NCI-H345 treated with DMSO at 0.1 percent for 48 hours (cell line): ENCODE measurements around the gene AFG1L.
"Not testable (repeated sequence)": the region's sequence is repeated elsewhere in the genome, so short reads cannot be mapped to it uniquely, and the experiment has no call there.

Experiments
- DNase-seq: peaks from one replicate; lab custom pipeline; 2025; ENCODE audit not compliant: unreplicated experiment; lab: John Stamatoyannopoulos, UW

The AFG1L gene

DNA sequence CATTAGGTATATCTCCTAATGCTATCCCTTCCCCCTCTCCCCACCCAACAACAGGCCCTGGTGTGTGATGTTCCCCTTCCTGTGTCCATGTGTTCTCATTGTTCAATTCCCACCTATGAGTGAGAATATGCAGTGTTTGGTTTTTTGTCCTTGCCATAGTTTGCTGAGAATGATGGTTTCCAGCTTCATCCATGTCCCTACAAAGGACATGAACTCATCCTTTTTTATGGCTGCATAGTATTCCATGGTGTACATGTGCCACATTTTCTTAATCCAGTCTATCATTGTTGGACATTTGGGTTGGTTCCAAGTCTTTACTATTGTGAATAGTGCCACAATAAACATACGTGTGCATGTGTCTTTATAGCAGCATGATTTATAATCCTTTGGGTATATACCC lies 154.9 kb downstream of the AFG1L start:
- DNase-seq: not testable (repeated sequence)

DNA sequence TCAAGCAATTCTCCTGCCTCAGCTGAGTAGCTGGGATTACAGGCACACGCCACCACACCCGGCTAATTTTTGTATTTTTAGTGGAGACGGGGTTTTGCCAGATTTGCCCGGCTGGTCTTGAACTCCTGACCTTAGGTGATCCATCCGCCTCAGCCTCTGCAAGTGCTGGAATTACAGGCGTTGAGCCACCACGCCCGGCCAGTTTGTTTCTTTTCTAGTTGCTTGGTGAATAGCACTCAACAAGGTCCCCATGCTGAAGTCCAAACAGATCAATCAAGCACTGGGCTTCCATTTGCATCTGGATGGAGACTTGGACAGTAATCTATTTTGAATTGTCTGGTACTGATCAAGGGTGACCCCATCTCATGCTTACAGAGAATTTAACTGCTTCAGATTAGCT lies 157.0 kb downstream of the AFG1L start:
- no peak for DNase-seq

DNA sequence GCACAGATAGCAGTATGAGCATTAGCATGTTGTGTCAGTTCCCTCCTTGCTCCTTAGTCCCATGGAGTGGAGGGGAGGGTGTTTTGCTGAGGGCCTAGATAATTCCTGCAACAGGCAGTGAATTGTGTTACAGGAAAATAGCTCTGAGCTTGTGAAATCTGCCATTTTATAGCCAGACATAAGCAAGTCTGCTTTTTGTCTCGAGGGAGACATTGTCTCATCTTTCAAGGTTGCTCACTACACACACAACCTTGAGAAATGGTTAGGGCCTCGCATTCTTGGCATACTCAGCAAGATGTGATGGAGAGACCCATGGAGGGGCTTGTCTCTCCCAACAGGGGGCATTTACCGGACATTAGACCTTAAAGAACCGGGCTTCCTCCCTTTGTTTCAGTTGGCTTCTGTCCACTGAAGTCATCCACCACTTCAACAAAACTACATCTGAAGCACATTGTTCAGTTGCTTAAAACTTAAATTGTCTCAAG lies 157.9 kb downstream of the AFG1L start:
- no peak for DNase-seq

DNA sequence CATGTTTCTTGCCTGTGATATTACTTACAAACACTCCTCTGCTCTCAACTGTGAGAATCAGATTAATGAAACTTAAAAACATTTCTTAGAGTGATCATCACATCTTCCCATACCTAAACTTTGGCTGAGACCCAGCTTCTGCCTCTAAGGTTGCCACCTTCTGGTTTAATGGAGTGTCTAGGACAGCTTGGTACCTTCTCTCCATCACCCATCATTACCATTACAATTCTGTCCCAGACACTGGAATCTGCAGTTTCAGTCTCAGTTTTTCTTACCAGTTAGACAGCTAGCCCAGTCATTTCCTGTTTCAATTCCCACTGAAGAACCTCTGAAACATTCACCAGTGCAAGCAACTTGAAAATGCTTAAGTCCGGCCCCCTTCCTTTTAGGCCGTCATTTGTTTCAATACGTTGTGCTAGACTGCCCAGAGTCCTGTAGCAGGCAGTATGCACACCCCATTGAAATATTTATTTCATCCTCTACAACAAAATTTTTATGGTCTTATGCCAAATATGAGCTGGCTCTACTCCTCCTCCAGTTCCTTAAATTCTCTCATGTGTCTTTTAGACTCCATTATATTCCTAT lies 158.8 kb downstream of the AFG1L start:
- no peak for DNase-seq

DNA sequence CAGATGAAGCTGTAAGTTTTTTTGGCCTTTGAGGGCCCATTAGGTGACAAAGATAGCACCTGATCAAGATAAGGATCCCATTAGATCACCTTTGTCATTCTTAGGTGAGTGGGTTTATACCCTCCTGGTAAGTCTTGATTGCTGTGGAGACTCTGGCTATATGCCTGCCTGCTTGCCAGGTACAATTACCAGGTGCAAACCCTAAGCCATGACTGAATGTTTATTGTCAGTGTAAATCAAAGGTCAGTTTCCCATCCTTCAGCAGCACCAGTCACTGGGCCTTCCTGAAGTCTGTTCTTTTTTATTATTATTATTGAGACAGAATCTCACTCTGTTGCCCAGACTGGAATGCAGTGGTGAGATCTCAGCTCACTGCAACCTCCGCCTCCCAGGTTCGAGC lies 159.5 kb downstream of the AFG1L start:
- no peak for DNase-seq

DNA sequence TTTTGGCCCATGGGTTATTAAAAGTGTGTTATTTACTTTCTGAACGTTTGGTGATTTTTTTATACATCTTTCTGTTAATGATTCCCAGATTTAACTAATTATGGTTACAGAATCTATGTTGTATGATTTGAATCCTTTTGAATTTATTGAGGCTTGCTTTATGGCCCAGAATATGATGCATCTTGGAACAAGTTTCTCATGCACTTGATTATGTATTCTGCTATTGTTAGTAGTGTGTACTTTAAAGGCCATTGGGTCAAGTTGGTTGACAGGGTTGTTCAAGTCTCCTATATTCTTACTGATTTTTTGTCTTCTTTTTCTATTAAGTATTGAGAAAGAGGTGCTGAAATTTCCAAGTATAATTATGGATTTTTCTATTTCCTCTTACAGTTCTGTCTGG lies 160.8 kb downstream of the AFG1L start:
- DNase-seq: no peak

DNA sequence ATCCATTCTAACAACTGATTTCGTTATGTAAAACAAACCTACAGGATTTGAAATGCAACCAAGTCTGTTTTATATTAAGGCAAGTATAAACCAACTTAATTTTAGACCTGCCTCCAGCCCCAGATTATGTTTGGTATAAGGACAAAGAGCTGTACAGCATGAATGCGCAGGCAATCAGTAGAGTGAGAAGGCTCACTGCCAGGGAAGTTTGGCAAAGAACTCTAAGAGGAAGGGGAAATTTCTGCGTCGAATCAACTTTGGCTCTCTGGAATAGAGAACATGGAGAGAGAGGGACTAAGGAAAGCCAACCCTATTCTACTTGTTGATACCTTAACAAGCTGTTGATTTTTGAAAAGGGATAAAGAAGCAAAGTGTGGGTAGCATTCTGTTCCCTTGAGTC lies 168.9 kb downstream of the AFG1L start:
- no peak for DNase-seq

DNA sequence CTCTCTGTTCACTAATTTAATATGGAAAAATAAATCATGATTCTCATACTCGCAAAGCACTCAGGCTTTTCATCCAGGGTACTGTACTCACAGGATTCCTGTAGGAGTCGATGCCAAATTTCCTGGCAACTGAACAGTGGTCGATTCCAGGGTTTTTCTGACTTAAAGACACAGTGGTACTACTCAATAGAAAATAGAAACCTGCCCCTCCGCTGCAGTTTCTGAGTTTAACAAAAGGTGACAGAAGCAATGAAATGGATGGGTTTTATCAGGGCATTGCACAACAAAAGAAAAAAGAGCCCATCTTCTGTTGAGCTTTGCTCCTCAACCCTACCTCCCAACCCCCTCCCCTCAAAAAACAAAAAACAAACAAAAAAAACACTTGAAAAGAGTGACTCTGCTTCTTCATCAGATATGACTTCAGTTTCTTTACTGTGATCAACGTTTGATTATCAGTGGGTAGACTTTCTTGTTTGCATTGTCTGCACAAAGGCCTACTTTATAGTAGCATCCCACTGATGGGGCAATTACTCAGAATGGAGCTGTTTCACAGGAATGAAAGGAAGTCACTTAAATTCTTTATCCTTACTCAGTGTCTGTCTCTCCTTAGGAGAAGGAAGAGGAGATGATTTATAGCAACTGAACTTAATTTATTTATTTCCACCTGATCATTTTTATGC lies 169.7 kb downstream of the AFG1L start:
- DNase-seq: no peak

DNA sequence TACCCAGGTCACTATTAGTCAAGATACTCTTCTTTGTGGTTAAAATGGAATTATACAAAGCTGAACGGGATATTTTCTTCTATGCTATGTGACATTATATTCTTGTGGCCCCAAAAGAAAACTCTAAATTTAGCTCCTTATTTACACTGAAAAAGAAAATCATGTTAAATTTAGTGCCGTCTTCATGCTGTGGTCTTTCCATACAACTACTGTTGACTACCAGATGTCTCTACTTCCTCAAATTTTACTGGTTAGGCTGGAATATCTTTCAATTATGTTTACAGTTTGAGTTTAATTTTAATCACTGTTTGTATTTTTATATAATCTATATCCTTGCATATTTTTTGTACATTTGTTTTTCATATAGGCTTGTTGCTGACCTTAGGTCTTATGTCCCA lies 170.2 kb downstream of the AFG1L start:
- DNase-seq: no peak

DNA sequence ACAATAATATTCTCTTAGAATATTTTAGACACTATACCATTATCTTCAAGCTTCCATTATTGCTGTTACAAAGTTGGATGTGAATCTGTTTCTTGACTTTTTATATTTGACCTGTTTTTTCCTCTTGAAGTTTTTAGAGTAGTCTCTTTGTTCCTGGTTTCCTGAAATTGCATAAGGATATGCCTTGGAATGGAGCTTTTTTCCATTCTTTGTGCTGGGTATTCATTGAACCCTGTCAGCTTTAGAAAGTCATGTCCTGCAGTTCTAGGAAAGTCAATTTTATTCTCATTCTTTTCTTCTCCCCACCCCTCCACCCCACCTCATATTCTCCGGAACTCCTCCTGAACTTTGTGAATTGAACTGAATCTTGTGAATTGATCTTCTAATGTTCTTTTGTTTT lies 173.5 kb downstream of the AFG1L start:
- DNase-seq: no peak

DNA sequence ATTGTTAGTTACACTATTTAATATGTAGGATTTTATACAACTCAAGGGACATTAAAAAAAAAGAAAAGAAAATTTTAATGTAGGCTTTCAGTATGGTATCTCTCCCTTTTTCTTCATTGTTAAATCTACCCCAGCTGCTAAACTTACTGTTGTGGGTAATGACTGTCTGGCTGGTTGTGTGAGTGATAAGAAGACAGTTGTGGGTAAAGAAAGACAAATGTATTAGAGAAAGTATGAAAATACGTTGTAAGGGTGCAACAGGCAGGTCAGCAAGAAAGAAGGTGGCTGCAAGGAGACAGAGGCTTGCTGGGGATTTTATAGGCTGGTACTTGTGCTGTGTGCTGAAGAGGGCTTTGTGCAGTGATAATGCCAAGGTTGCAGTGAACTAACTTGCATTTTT lies 174.5 kb downstream of the AFG1L start:
- DNase-seq: no peak

DNA sequence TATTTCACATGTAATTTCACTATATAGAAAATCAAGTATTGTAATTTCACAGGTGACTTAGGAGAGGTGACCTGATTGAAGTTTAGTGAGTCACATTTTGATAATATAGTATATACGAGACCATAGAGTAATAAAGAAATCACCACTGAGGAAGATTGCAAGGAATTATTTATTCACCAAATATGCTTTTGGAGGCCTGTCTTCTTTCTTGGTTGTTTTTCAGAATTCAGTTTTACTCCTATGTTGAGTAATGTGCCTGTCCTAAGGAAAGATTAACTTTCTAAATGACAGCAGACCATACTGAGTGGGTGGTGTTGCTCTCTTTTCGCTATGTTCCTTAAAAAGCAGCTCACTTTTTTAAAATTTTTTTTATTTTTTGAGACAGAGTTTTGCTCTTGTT lies 178.3 kb downstream of the AFG1L start:
- no peak for DNase-seq

DNA sequence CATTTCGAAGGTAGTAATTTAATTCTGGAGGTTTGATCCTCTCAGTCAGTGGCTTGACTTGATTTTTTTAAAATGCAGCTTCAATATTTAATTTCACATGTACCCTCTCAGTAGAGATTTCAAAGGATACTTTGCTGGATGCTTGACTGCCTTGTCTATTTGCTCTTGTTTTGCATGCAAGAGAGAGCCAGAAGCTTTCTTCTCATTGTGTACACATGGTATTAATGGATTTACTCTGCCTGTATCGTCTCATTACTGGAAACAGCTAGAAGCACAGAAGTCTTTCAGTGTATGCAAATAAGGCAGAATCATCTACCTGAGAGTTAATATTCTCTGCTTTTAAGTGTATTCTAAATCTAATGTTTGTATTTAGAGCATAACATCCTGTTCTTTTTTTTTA lies 181.5 kb downstream of the AFG1L start:
- DNase-seq: peak; percentile 28

DNA sequence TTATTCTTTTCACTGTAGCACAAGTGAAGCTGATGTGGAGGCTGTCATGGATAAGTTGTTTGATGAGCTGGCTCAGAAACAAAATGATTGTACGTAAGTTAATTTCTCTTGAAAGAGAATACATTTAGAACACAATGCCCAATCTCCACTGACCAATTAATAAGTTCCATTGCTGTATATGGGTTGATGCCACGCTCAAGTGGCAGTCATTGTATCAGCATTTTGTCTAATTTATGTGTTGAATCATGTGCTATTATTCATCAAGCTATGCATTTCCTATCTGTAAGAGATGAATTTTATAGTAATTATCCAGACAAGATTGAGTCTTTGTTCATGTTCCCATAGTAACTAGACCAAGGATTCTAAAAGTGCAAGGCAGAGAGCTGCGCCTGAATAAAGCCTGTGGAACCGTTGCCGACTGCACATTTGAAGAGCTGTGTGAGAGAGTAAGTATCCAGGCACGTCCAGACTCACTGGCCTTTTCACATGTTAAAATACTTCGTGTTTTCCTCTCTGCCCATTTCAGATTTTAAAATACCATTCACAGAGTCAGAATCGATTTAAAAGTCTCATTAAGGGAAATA lies 182.1 kb downstream of the AFG1L start:
- no peak for DNase-seq

DNA sequence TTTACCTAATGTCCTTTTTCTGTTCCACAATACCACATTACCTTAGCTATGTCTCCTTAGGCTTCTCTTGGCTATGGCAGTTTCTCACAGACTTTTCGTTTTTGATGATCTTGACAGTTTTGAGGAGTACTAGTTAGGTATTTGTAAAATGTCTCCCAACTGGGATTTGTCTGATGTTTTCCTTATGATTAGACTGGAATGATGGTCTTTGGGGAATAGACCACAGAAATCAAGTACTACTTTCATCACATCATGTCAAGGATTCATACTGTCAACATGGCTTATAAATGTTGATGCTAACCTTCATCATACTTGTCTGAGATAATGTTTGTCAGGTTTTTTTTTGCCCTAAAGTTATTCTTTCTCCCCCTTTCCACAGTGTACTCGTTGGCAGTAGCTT lies 187.7 kb downstream of the AFG1L start:
- DNase-seq: no peak

DNA sequence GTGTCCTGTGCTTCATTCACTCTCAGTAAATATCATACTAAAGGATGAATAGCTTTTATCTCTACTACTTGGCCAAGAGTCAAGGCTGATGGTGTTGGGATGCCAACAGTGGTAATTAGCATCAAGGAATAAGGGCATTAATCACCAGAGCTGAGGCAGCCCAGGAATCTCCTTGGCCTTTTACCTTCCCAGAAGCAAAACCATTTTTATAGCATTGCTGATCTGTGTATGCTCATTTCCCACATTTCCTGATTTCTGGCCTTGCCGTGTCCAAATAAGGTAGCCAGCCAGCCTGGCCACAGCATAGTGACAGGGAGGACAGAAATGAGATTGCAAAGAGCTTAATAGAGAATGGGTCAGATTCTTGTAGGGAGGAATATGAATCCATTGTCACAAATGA lies 189.2 kb downstream of the AFG1L start:
- no peak for DNase-seq

DNA sequence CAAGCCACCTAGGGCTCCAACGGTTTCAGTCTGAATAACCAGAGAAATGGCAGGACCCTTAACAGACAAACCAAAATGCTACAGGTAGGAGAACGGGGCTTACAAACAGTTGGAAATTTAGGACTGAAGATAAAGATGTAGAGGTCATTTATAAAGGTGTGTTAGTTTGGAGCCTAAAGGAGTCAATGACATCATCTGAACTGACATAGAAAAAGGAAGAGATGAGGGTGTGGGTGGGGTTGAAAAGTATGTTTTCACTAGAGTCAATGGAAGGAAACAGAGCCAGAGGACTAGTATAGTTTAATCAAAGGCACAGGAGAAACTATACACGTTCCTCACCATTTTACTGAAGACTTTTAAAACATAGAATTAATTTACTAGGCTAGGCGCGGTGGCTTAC lies 194.8 kb downstream of the AFG1L start:
- no peak for DNase-seq

DNA sequence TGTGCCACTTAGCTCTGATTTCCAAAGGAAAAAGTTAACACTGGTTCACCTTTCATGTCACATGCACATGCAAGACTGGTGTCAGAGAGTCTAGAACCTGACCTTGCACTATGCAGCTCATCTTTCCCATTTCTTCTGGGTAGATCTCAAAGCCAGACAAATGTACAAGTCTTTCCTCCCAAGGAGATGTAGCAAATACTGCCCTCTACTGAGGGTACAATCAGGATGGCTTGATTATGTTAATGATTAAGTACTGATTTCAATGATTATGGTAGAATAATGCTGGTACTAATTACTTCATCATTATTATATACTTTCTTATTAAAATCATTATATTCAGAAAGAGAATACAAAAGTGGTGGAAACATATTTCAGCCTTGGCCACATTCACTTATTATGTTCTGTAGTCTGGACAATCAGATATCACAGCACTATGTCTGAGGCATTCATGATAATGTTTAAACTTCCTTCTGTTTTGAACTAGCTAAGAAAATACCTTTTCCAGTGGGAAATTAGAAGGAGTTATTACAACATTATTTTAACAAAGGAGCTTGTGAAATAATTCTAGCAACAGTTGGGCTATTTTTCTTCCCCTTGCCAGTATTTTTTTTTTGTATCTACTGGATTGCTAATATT lies 197.4 kb downstream of the AFG1L start:
- peak; percentile 5 for DNase-seq

DNA sequence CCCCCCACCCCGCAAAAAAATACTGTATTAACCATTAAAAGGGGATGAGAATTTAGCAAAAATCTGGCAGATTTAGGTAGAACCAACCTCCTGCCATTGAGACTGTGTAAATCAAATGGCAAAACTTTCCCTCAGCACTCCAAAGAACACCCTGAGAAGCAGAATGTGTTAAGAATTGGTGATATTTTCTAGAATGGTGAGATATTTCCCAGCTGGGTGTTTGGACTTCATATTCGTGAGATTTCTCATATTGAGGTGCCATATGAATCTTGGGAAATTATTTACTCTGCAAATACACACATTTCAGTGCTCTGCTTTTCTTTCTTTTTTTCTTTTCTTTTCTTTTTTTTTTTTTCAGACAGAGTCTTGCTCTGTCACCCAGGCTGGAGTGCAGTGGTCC lies 199.6 kb downstream of the AFG1L start:
- DNase-seq: no peak

DNA sequence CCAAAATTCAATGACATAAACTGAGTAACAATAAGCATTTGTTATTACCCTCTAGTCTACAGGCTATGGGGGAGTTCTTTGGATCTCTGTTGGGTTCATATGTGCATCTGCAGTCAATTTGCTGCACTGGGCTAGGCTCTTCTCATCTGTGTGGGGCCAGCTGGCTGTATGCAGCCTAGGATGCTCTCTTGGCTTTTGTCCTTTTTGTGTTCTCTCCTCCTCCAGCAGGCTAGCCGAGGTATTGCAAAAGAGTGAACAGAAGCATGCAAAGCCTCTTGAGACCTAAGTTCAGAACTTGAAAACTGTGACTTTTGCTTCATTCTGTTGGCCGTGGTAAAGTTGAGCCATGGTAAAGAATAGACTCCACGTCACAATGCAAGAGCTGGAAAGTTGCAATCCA lies 203.0 kb downstream of the AFG1L start:
- no peak for DNase-seq

DNA sequence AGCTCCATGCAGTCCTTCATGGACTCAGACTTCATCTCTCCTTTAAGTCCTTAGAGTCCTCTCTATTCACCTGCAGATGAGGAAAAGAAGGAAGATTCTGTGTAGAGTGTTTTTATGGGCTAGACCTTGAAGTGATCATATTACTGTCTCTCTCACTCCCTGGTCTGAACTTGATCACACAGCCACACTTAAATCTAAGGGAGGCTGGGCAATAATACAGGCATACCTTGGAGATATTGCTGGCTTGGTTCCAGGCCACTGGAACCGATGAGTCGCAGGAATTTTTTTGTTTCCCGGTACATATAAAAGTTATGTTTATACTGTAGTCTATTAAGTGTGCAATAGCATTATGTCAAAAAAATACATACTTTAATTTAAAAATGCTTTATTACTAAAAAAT lies 206.7 kb downstream of the AFG1L start:
- DNase-seq: no peak

DNA sequence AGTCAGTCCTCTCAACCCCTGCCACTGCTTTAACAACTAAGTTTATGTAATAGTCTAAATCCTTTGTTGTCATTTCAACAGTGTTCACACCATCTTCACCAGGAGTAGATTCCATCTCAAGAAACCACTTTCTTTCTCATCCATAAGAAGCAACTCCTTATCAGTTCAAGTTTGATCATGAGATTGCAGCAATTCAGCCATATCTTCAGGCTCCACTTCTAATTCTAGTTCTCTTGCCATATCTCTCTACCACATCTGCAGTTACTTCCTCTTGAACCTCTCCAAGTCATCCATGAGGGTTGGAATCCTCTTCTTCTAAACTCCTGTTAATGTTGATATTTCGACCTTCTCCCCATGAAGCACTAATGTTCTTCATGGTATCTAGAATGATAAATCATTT lies 208.0 kb downstream of the AFG1L start:
- DNase-seq: no peak
